GM10248 (cell line): ENCODE data around the gene AKT3.

Experiments used
- CTCF ChIA-PET: fragments of 300-600 bp; sonication (Branson Sonifier 250); formaldehyde crosslinking; extraction: SDS; loops from one replicate; lab custom pipeline; 2021; ENCODE audit warnings: antibody characterized with exemption; lab: Yijun Ruan, JAX
- POLR2A ChIA-PET: fragments of 350-650 bp; sonication (Branson Sonifier 250); formaldehyde crosslinking; extraction: SDS; loops from one replicate; lab custom pipeline; 2020; ENCODE audit warnings: antibody characterized with exemption; lab: Yijun Ruan, JAX
- DNase-seq: peaks from one replicate; pipeline ENCODE4 v3.0.0; 2012; ENCODE audit errors: extremely low spot score
- TF ChIP-seq, protein P1 (sequence below): IDR thresholded peaks from 2 replicates; pipeline ENCODE4 v1.5.1; 2012; ENCODE audit warnings: mild to moderate bottlenecking, low read depth; ENCODE audit errors: extremely low read depth, missing control alignments, control extremely low read depth

Gene AKT3

GRCh38 chr1:243499248-243499647, 350.8 kb downstream of the AKT3 start:
- no peak for DNase-seq
- POLR2A ChIA-PET = no interaction called here
- CTCF ChIA-PET = interaction anchor here (1.2 to 1.6 kb wide), 2 partner anchors 14 to 21 kb away, joined by 3 to 4 read pairs; no protein-coding TSS in a partner anchor
- TF ChIP-seq, protein P1, sequence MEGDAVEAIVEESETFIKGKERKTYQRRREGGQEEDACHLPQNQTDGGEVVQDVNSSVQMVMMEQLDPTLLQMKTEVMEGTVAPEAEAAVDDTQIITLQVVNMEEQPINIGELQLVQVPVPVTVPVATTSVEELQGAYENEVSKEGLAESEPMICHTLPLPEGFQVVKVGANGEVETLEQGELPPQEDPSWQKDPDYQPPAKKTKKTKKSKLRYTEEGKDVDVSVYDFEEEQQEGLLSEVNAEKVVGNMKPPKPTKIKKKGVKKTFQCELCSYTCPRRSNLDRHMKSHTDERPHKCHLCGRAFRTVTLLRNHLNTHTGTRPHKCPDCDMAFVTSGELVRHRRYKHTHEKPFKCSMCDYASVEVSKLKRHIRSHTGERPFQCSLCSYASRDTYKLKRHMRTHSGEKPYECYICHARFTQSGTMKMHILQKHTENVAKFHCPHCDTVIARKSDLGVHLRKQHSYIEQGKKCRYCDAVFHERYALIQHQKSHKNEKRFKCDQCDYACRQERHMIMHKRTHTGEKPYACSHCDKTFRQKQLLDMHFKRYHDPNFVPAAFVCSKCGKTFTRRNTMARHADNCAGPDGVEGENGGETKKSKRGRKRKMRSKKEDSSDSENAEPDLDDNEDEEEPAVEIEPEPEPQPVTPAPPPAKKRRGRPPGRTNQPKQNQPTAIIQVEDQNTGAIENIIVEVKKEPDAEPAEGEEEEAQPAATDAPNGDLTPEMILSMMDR = no peak

- ChIA-PET POLR2A (no interaction called here), CTCF (interaction anchor here (1.6 kb wide), 1 partner anchor 15 kb away, joined by 3 read pairs; no protein-coding TSS in a partner anchor)
- TF ChIP-seq, protein P1 = no peak
- DNase-seq = no peak
These were observed 351.9 kb downstream of the AKT3 start for GRCh38 chr1:243497939-243498681.

GRCh38 chr1:243496806-243497205, 353.2 kb downstream of the AKT3 start:
- POLR2A ChIA-PET = no interaction called here

GRCh38 chr1:243496187-243496646, 353.8 kb downstream of the AKT3 start:
- POLR2A ChIA-PET = no interaction called here
- DNase-seq = no peak
- CTCF ChIA-PET = interaction anchor here (1.1 kb wide), 1 partner anchor 17 kb away, joined by 3 read pairs; no protein-coding TSS in a partner anchor

More at GRCh38 chr1:243496806-243497205, 353.2 kb downstream of the AKT3 start:
- DNase-seq = no peak
- TF ChIP-seq, protein P1 = no peak
- CTCF ChIA-PET = no interaction called here

GRCh38 chr1:243495442-243496186, 354.4 kb downstream of the AKT3 start:
- DNase-seq = no peak
- TF ChIP-seq, protein P1 = no peak
- CTCF ChIA-PET = interaction anchor here (1.1 kb wide), 1 partner anchor 17 kb away, joined by 3 read pairs; no protein-coding TSS in a partner anchor
- POLR2A ChIA-PET = no interaction called here

More at GRCh38 chr1:243496187-243496646, 353.8 kb downstream of the AKT3 start:
- TF ChIP-seq, protein P1 = no peak

DNA sequence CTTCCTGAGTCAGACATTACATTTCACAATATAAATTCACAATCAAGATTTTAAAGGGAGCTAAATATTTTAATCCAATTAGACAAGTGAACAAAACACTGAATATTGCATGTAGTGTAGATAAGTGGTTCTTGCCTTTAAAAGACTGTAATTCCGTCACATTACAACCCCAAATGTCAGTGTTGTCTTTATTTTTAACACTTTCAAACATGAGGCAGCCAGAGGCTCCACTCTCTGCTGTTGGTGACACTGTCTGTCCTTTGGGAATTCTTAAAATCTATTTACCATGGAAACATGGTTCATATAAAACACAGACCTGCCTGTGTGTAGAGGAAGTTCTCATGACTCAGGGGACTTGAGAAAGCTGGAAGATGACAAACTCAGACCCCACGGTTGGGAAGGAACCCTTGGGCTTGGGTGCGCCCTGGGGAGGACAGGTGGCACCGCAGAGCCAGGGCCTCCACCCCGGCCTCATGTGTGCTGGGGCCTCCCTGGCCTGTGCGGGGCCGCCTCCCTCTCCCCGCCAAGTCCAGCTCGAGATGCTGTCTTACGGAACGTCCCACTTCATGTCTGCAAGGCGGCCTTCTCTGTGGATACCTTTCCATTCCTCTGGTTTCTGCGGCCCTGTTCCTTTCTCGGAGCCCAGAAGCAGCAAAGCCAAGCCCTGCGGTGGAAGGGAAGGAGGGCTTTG, 355.2 kb downstream of the AKT3 start:
- no peak for DNase-seq
- CTCF ChIA-PET = interaction anchor here (1.1 kb wide), 1 partner anchor 18 kb away, joined by 3 read pairs; no protein-coding TSS in a partner anchor
- TF ChIP-seq, protein P1 = no peak
- POLR2A ChIA-PET = no interaction called here
